Raji (cell line): Measurements from ENCODE around the gene PUM1.

ENCODE experiments used
- POLR2A ChIP-seq: IDR thresholded peaks from 2 replicates; pipeline ENCODE4 v1.6.1; 2011; ENCODE audit warnings: low read depth, low read length, control low read depth; ENCODE audit not compliant: insufficient read depth

Gene PUM1

DNA sequence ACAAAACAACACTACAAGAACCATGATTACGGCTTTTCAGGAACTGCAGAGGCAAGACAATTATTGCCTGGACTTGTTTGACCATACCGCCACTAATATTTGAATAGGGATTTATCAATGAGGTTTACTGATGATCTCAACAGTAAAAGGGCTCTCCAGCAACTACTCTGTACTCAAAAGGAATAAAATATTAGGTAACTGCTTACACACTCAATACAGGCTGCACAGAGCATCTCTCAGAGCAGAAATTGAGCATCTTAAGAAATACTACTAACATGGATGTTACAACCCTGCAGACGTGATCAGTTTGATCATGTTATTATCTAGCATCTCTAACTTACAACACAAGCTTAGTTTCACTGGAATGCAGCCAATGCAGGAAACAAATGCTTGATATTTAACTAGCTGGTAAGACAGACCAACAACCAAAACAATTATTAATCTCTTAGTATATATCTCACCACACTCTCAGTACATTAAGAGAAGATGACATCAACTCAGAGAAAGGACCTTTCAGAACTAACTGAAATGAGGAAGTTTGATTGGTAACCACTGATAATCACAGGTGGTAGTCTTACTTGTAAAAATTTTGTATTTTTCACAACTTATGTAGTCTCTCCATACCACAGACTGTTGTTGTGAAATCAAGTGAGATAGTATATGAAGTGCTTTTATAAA is 52.2 kb downstream of the PUM1 start:
- no peak for TF ChIP-seq POLR2A

DNA sequence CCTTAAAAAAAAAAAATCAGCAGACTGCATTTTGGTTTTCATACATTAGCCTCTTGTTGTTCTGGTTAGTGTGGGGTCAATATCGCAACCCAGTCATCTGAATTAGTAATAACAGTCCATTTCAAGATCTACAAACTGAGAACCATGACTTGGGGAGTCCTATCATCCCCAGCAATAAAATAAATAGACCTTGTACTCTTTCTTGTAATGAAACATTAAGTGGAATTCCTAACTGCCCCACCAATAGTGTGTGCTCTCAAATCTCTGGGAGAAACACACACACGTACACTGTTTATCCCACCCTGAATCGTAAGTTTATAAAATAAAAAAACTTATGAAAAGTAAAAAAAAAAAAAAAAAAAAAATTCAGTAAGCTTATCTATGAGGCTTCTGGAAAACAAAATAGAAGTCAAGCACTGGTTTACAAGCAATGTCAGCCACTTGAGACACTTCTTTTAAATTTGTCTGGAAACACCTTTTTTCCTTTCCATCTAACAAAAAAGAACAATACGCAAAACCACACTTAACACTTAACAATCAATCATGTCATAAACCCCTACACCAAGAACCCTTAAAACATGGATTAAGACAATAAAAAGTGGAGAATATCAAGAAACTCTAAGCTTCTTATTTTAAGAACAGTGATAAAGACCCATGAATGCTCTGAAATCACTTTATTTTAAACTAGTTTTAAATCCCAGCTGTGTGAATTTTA is 53.1 kb downstream of the PUM1 start:
- no peak for TF ChIP-seq POLR2A

DNA sequence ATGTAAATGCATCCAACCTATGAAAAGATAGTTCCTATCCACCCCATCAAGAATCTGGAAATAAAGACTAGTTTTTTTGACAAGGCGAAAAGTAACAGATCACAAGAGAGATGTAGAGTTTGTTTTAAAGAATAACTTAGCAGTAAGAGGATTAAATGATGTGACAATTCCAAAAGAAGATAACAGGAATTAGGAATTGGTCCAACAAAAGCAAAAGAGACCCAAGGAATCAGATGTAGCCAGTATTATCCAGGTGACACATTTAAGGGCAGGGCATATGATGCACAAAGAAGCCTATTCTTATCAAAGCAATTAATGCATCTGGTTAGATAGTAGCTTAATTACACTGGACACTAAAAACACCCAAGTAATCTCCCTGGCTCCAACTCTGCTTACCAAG is 53.8 kb downstream of the PUM1 start:
- no peak for TF ChIP-seq POLR2A

DNA sequence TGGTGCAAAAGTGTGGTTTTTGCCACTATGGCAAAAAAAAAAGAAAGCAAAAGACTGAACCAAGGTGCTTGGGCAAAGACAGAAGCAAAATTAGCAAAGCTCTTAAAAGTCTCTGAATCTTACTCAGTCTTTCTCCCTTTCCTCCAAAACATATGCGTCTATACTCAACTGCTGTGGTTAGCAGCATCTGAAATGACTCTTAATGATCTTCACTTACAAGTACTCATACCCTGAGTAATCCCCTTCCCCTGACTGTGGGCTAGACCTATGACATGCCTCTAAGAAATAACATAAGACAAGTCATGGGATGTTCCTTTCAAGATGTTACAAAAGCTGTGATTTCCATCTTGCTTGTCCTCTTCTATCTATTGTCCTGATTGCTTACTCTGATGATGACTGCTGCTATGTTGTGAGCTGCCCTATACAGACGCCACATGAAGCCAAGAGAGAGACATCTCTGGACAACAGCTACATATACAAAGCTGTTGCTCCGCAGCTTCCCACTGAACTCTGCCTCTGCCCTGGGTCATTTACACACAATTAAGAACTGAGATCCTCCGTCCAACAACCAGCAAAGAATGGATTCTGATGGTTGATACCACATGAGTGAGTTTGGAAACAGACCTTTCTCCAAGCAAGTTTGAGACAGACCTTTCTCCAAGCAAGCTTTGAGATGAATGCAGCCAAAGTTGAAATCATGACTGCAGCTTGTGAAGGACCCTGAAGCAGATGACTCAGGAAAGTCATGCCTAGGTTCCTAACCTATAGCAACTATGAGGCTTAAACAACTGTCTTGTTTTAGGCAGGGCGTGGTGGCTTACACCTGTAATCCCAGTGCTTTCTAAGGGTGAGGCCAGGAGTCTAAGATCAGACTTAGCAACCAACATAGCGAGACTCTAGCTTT is 55.2 kb downstream of the PUM1 start:
- no peak for TF ChIP-seq POLR2A

DNA sequence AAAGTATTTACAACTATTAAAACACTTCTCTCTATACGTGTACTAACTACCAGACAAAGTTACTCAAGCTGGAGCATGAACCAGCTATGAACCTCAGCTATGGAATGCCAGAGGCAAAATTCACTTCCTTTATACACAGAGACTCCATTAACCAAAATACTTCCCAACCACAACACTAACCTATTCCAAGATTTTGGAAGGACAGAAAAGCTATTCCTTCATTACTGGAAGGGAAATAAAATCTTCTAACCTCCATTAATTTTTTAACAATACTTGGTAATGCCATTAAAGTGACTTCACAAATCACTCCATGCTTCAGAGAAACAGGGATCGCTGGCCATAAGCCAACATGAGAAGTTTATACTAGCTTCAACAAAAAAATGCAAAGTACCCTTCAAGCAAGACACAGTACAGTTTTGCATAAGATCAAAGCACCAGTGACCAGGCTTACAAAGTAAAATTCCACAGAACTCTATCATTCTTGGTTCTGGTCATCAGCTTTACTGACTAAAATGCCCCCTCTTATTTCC is 58.0 kb downstream of the PUM1 start:
- no peak for TF ChIP-seq POLR2A

DNA sequence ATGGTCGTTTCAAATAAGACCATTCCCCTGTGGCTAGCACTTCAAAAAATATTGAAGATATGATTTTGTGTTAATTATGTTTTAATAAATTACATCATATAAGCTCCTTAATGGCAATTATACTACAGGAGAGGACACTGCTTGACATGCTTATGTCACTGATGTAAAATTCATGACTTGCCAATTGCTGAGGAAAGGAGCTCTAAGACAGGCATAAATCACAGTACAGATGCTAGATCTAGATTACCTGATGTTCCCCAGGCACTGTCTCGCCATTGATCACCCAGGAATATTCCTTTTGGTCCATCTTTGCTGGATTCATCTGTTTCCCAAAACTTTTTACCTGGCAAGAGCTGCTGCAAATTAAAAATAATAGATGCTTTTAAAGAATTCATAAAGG is 58.8 kb downstream of the PUM1 start:
- TF ChIP-seq POLR2A, result no peak

DNA sequence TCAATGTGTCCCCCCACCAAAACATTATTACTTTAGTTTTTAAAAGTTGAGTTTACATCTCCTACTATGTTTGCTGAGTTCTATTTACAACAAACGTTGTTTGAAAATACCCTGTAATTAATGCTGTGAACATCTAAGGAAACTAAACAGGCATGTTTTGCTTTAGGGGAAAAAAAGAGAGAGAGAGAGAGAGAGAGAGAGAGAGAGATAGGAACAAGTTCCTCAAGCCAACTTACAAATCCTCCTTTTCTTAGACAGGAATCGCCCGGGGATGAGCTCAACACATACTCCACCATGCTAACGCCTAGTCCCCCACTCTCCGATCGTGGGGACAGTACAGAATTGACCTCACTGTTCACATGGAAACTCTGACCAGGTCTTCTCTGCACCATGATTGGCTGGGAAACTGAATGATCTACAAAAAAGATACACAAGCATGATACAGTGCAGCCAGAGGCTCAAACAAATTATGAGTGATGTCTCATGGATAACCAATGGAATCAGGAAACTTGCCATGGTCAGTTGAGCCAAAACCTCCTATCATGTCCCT is 59.8 kb downstream of the PUM1 start:
- TF ChIP-seq POLR2A, result no peak

DNA sequence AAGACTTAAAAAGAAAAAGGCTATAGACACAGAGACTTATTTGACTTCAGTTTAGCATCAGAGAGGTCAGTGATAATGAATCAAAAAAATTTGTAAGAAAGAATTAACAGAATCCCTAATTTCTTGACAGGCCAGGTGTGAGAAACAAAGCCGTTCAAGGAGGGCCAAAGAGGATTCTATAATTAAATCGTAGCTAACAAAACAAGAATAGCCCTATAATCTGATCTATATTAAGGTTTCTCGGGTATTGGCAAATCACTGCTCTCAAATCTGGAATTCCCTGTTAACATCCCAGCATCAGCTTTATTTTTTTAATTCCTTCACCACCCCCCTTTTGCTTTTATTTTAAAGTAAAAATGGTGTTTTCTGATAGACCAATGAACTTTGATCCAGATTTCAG is 60.3 kb downstream of the PUM1 start:
- TF ChIP-seq POLR2A, result no peak

DNA sequence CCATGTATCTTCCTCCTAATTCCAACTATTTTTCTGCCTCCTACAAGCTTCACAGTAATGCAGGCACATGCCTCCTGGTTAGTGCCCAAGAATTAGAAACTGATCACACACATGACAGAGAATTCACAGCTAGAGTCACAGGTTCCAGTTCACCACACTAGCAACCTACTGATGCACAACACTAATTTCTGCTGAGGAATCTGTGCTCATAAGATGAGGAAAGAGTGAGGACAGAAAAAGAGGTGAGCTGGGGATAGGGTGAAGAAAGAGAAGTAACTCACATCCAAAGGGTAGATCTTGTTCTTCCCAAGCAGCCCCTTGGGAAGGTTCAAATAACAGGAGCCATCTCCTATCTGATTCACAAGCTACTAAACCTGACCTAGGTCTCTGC is 61.3 kb downstream of the PUM1 start:
- no peak for TF ChIP-seq POLR2A

DNA sequence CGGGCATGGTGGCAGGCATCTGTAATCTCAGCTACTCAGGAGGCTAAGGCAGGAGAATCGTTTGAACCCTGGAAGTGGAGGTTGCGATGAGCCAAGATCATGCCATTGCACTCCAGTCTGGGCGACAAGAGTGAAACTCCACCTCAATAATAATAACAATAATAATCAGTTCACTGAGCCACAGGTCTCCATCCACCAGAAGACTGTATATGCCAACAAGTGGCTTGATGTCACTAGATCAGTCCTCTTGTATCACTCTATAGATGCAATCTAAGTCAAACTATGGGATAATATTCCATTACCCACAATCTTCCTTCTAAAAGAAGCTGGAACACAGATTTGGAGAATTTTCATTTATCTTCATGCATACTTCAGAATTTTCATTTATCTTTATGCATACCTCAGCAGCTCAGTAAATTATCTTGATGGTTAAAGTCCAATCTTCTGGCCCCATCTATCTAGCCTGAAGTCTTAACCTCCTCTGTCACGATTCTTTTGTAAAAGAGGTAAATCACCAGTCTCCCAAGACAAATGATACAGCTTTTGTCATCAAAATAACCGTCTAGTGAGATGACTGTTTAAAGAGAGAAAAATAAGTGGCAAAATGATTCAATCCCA is 61.8 kb downstream of the PUM1 start:
- TF ChIP-seq POLR2A, result no peak

DNA sequence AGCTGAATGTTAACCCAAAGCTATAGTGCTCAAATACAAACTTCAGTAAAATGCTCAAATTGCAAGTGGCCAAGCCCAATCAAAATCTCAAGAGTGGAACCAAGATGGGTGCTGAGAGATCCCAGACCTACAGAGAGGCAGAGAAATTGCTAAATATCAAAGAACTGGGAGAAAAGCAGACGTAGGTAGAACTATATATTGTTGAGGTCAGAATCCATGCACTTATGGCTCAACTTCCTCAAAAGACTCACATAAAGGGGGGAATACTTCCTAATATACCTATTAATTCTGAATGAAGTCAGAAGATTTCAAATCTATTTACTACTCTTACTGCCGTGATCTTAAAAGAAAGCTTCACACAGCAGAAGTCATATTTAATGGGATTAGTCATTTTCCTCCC is 65.2 kb downstream of the PUM1 start:
- no peak for TF ChIP-seq POLR2A

DNA sequence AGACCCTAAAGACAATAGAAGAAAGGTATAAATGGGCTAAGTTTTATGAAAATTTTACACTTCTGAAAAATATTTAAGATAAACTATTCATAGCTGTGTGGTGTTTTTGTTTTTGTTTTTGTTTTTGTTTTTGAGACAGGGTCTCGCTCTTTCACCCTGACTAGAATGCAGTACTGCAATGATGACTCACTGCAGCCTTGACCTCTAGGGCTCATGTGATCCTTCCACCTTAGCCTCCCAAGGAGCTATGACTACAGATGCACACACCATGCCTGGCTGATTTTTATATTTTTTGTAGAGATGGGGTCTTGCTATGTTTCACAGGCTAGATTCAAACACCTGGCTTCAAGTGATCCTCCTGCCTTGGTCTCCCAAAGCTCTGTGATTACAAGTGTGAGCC is 66.6 kb downstream of the PUM1 start:
- no peak for TF ChIP-seq POLR2A

DNA sequence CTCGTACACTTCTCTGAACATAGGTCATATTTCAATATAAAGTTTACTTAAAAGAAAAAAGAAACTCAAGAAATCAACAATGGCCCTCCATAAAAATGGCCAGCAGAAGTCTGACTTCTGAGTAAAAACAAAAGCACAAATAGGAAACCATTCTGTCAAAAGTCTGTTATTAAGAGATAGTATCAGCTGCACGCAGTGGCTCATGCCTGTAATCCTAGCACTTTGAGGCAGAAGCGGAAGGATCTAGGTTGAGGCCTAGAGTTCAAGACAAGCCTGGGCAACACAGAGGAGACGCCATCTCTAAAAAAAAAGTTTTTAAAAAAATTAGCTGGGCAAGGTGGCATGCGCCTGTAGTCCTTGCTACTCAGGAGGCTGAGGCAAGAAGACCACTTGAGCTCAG is 67.3 kb downstream of the PUM1 start:
- TF ChIP-seq POLR2A, result no peak

DNA sequence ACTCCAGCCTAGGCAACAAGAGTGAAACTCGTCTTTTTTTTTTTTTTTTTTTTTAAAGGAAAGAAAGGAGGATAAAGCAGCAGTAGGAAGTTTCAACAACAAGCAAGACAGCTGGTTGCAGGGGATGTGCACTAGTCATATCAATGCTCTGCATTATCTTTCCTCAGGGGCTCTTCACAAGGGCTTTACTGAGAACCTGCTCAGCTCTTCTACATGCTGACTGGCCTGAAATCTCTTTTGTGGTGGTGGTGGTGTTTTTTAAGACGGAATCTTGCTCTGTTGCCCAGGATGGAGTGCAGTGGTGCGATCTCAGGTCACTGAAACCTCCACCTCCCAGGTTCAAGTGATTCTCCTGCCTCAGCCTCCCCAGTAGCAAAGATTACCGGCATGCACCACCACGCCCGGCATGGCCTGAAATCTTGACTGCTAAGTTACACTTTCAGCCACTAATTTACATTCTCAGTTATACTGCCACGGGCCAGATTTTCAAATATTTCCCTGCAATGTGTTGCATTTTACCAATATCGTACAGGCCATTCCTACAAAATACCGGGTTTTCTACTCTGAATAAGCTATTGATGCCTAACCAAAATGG is 68.0 kb downstream of the PUM1 start:
- no peak for TF ChIP-seq POLR2A

DNA sequence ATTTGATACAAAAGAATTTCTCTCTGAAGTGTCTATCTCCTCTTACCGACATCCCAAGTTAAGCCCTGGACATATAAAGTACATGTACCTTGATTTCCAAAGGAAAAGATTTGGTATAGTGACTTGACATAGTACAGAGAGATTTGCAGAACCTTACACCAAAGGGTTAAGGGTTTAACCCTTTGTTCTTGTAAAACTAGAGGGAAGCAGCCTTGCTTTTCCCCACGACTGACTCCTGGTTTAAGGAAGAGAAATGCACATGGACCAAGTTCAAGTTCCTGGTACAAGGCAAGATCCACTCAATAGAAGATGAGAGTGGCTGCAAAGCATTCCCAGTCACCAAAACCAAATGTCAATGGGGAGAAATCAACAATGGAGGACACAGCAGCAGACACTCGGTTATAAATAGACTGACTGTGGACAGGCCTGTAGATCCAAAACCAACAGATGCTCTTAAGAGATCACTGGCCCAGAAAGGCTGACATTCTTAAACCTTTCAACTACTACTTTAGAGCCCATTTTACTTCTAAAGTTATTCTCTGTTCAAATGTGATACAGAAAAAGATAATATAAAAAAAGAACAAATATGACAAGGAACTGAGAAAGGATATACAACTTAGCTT is 69.4 kb downstream of the PUM1 start:
- no peak for TF ChIP-seq POLR2A
